UCSD-AML1 (cell line): ENCODE results near the gene SLC6A17.
A peak's percentile ranks its signal among the peaks of the same experiment; 100 is the strongest.

Source experiments
- DNase-seq: peaks from one replicate; lab custom pipeline; 2025; ENCODE audit not compliant: unreplicated experiment; lab: John Stamatoyannopoulos, UW

Gene SLC6A17

DNA sequence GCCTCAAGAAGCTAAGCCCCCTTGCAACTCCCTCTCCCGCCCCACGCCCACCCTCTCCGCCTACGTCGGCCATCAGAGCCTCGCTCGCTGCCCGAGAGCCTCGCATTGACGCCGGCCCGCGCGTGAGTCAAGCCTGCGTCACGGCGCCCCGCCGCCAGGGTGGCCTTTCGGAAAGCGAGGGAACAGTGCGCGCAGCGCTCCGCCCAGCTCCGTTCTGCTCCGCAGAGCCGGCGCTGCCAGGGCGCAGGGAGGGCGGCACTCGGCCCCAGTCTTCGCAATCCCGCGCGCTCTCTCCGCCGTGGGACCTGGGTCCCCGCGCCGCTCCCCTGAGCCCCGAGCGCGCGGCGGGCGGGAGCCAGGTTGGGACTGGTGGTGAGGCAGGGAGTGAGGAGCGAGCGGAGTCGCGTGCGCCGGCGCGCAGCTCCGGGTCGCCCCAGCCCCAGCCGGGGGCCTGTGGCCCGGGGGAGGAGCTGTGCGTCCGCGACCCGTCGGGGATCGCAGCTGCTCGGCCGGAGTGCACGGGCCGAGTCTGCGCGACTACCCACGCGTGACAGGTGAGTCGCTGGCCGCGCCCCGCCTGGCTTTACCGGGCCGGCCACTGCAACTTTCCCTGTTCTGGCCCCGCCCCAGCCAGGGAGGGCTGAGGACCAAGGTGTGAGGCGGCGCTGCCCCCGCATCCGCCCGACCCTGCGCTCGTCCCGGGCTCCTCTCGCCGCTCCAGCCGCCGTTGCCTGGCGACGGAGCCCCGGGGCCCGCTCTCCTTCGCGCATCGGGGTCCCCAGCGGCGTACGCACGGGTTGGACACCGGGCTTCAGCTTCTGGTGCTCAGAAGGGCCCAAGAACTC is at the start of gene SLC6A17:
TSS of gene SLC6A17 (plus strand) at position 165 of the 845 bp plus-strand sequence. CDS start 16,436 bp downstream, outside the sequence.
- DNase-seq: no peak

GRCh38 chr1:110102081-110102480 is 48.2 kb upstream of the SLC6A17 start:
- peak; percentile 39 for DNase-seq

DNA sequence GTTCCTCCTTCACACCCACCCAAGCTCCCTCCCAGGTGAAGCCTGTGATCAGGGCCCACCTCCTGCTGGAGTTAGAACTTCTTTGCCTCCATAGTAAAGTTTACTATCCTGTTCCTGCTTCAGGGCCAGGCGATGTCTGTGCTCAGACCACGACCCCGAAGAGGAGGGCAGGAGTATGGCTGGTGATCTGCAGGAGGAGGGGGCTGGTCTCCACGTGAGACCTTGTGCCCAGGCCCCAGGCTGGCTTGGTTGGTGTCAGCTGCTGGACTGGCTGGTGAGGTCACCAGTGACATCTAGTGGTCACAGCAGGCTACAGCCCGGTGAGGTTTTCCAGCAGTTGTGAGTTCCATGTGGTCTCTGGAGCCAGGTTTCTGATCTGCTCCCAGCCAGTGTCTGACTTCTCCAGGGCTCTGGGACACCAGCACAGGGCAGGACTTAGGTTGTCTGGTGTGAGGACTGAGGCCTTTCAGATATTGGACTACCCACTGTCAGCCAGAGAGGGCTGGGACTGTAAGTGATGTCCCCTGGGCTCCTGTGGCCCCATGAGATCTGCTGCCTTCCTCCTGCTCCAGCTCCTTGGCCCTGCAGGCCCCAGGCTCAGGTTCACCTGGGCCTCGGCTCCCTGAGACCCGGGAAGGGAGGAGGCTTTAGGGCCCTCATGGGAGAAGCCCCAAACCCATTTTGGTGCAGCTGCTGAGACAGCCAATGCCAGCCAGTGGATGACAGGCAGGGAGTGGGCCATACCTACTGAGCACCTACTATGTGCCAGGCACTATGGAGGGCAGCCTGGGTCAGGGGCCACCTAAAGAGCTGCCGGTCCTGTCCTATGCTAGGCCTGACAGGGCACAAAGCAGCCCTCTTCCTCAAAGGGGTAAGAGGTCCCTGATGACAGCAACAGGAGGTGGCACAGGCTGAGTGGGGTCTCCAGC is 44.0 kb upstream of the SLC6A17 start:
- DNase-seq: peak; percentile 73

DNA sequence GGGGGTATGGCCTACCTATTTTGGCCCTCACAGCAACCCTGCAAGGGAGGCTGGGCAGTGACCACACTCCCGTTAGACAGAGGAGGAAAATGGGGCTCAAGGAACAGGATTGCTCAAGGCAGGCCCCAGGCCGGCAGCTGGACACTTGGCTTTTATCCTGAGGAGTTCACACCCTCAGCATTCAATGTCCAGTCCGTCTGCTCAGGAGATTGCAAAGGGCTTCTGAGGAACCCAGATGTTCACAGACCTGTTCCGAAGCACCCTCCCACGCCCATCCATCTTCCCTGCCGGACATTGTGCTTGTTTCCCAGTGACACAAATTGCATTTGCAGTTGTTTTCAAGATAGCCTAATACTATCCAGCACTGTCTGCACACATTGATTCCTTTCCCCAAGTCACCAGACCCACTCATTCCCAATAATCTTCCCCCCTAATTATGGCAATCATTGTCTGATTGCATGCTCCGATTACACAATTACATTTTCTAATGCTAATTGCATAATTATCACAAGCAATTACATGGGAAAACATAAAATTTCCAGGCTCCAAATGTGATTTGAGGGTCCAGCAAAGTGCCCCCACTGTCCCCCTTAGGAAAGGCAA is 42.3 kb upstream of the SLC6A17 start:
- no peak for DNase-seq

- no peak for DNase-seq
Observed at GRCh38 chr1:110111081-110111480, 39.2 kb upstream of the SLC6A17 start.

GRCh38 chr1:110112143-110112542 is 38.2 kb upstream of the SLC6A17 start, which contains the start of gene UBL4B:
UBL4B (plus strand) TSS chr1:110112443; CDS start chr1:110112535, 92 bp downstream.
- no peak for DNase-seq

GRCh38 chr1:110112656-110113055 is 37.6 kb upstream of the SLC6A17 start:
- no peak for DNase-seq

DNA sequence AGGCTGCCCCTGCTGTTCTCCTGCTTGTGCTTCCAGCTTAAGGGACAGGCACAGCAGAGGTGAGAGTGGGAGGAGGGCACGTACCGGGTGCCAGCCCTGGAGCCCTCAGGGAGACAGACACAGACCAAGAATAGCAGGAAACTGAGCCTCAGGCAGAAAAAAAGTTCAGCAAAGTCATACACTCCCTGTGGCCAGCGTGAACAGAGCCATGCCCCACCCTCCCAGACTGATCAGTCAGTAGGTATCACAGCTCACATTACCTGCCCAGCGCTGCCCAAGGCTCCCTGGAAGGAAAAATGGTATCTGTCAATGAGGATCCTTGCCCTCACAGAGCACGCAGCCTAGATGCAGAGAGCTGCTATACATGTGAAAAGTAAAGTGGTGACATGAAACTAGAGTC is 36.7 kb upstream of the SLC6A17 start:
- DNase-seq: no peak

DNA sequence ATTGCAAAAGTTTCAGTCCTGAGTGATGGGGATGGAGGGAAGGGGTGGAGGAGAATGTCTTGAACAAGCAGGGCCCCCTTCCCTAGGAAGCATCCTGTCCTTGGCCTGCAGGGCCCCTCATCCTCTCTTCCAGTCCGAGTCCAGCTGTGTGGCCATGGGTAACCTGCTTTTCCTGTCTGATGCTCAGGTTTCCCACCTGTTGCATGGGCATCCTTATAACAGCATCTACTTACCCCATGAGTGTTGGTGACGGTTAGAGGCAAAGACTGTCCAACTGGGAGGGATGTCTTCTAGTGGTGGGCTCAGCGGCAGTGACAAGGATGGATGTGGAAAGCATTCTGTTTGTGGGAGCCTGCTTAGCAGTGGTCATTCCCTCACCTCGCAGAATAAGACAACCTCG is 36.1 kb upstream of the SLC6A17 start:
- DNase-seq: no peak

- DNase-seq: no peak
Observed at GRCh38 chr1:110114784-110115183, 35.5 kb upstream of the SLC6A17 start.

DNA sequence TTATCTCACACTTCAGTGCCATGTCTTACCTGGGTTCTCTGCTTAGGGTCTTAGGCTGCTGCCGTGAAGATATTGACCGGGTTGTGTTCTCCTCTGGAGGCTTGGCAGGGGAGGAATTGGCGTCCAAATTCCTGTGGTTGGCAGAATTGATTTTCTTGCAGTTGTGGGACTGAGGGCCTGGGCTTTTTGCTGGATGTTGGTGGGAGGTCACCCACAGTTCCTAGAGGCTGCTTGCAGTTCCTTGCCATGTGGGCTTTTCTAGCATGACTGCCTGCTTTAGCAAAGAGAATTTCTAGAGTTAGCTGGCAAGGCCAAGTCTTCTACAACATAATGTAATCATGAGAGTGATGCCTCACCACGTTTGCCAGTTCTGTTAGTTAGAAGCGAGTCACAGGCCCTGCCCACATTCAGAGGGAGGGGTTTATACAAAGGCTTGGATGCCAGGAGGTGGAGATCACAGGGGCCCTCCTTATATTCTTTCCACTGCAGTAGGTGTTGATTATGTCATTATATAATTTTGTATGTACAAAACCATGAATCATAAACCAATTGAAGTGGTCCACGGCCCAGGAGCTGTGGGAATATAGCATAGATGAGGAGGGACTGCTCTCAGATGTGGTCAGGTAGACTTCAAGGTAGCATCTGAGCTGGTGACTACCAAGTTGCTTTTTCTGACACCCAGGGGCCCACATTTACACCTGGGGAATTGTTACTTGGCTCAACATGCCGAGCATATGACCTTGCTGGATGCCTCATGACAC is 31.5 kb upstream of the SLC6A17 start:
- DNase-seq: no peak

DNA sequence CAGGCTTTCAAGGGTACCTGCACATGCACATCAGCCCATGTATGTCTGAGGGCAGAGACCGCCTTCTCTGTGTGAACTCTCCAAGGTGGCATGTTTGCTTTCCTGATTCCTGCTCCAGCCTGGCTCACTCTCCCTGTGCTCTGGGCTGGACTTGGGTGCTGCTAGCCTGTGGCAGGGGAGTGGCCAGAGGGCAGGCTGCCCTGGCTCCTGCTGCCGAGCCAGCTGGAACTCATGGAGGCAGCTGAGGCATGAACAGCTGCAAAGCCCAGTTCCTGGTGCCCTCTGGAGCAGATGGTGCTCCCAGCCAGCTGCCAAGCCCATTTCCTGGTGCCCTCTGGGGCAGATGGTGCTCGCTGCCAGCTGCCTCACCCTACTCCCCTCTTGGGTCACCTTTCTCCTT is 30.5 kb upstream of the SLC6A17 start:
- DNase-seq: no peak

DNA sequence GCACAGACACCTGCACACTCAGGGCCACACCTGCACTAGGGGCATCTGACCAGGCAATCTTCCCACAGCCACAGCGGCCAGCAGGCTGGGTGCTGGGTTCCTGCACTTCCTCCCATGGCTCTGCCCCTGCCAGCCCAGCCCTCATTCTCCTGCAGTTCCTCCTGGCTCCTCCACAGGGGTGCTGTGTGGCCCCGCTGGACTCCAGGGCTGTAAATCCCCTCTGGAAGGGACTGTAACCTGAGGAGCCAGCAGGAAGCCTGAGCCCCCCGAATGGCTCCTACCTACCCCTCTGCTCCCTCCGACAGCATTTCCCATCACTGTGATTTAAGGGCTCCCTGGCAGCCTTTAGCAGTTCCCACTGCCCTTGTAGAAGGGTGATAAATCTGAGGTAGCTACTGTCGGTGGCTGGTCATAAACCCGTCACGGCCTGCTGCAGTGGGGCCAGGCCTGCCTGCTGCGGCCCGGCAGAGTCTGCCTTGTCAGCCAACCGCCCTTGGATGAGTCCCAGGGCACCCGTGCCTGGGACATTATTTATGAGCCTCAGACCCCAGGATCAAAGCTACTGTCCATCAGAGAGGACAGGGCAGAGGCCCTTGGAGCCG is 29.2 kb upstream of the SLC6A17 start:
- no peak for DNase-seq

- no peak for DNase-seq
Observed at GRCh38 chr1:110123224-110123623, 27.1 kb upstream of the SLC6A17 start.

DNA sequence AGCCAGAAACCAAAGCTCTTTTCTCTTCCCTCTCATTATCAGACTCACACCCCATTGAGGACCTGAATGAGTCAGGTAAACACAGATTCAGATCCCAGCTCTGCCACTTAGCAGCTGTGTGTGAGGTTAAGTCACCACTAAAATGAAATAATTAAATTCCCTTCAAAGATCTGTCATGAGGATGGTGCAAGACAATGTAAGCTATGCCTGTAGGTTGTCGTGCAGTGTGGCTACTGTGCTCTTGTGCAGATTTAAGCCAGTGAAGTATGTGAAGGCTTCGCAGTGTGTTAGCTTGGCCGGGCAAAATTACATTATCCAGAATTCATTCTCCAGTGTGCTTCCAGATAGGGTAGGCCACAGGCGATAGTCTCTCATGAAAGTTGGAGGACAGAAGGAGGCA is 24.5 kb upstream of the SLC6A17 start:
- DNase-seq: no peak

GRCh38 chr1:110130113-110130591 is 20.1 kb upstream of the SLC6A17 start:
- DNase-seq: no peak

- DNase-seq: no peak
Observed at GRCh38 chr1:110130989-110131388, 19.3 kb upstream of the SLC6A17 start.

- no peak for DNase-seq
Observed at GRCh38 chr1:110132682-110133081, 17.6 kb upstream of the SLC6A17 start.

DNA sequence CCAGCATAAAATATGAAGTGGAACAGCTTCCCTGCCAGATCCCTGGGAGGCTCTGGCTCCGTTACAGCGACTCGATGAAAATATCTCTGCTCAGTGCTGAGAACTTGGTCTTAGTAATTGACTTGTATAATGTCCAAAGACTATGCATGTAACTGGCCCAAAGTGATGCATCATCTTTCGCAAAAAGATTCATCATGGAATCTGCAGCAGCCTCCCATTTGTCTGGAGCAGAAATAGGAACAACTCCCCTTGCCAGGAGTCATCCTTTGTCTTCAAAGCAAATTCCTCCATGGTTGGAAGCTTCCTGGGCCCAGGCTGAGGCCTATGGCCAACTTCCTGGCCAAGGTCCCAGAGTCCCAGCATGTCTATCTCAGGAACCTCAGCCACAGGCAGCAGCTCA is 16.9 kb upstream of the SLC6A17 start:
- DNase-seq: no peak

GRCh38 chr1:110134050-110134595 is 16.2 kb upstream of the SLC6A17 start:
- no peak for DNase-seq
